Memory B cell (primary cell): ENCODE results near the gene NCMAP.
A peak's percentile ranks its signal among the peaks of the same experiment; 100 is the strongest.
"Not testable (repeated sequence)": the region's sequence is repeated elsewhere in the genome, so short reads cannot be mapped to it uniquely, and the experiment has no call there.

Experiments
- ATAC-seq: fragments of 150-1000 bp; cut with Tn5 transposase; 2 replicates; pipeline ENCODE4 v1.10.0; 2021; ENCODE audit warnings: low read depth, mild to moderate bottlenecking, moderate library complexity
- DNase-seq, 2 donors: peaks; one replicate each; pipeline ENCODE4 v3.0.0; 2022; ENCODE audit warnings: low spot score in 2 of 2
- H3K27ac Mint-ChIP-seq: one replicate; pipeline ENCODE4 v1.8.0; 2022; ENCODE audit warnings: mild to moderate bottlenecking, moderate library complexity, mixed read lengths
- H3K27me3 Mint-ChIP-seq: one replicate; pipeline ENCODE4 v1.8.0; 2022; ENCODE audit warnings: mixed read lengths
- H3K36me3 Mint-ChIP-seq: one replicate; pipeline ENCODE4 v1.8.0; 2022; ENCODE audit warnings: mild to moderate bottlenecking, mixed read lengths
- H3K4me1 Mint-ChIP-seq: one replicate; pipeline ENCODE4 v1.8.0; 2022; ENCODE audit warnings: mixed read lengths
- H3K4me3 Mint-ChIP-seq: one replicate; pipeline ENCODE4 v1.8.0; 2022; ENCODE audit warnings: mild to moderate bottlenecking, moderate library complexity, mixed read lengths
- H3K9me3 Mint-ChIP-seq: one replicate; pipeline ENCODE4 v1.8.0; 2022; ENCODE audit warnings: mixed read lengths

Gene NCMAP

GRCh38 chr1:24529292-24529691, 26.6 kb upstream of the NCMAP start:
- H3K27me3 Mint-ChIP-seq, H3K9me3 Mint-ChIP-seq, H3K27ac Mint-ChIP-seq, ATAC-seq, H3K4me3 Mint-ChIP-seq, DNase-seq: not testable (repeated sequence)
- Mint-ChIP-seq H3K36me3 (peaks cover 16% of the 10 kb centered on the region), H3K4me1 (peaks cover 10% of the 10 kb centered on the region)

GRCh38 chr1:24535021-24535424, 20.9 kb upstream of the NCMAP start:
- H3K27ac Mint-ChIP-seq: peak overlapping the region; percentile 94
- DNase-seq (peak; percentile 60 to 64), ATAC-seq (peak; percentile 81)
- H3K36me3 Mint-ChIP-seq: peaks cover 10% of the 10 kb centered on the region
- peak overlapping the region; percentile 88 for H3K4me3 Mint-ChIP-seq
- H3K9me3 Mint-ChIP-seq: no peaks in the 10 kb centered on the region
- no peaks in the 10 kb centered on the region for H3K27me3 Mint-ChIP-seq
- H3K4me1 Mint-ChIP-seq: peaks cover 35% of the 10 kb centered on the region

GRCh38 chr1:24535778-24536177, 20.1 kb upstream of the NCMAP start:
- H3K27ac Mint-ChIP-seq: peak overlapping the region; percentile 94
- no peak for ATAC-seq
- no peak for DNase-seq
- H3K4me3 Mint-ChIP-seq: peak overlapping the region; percentile 80
- H3K36me3 Mint-ChIP-seq: peaks cover 10% of the 10 kb centered on the region
- H3K27me3 Mint-ChIP-seq: no peaks in the 10 kb centered on the region
- H3K9me3 Mint-ChIP-seq: no peaks in the 10 kb centered on the region
- H3K4me1 Mint-ChIP-seq: peaks cover 42% of the 10 kb centered on the region

GRCh38 chr1:24536391-24536840, 19.5 kb upstream of the NCMAP start:
- no peaks in the 10 kb centered on the region for H3K27me3 Mint-ChIP-seq
- H3K36me3 Mint-ChIP-seq: peaks cover 10% of the 10 kb centered on the region
- peaks cover 46% of the 10 kb centered on the region for H3K4me1 Mint-ChIP-seq
- peak; percentile 79 for ATAC-seq
- peak; percentile 51 to 55 for DNase-seq
- H3K9me3 Mint-ChIP-seq: no peaks in the 10 kb centered on the region
- H3K4me3 Mint-ChIP-seq: peak overlapping the region; percentile 80
- H3K27ac Mint-ChIP-seq: peak overlapping the region; percentile 94

GRCh38 chr1:24540051-24540905, 15.6 kb upstream of the NCMAP start:
- Mint-ChIP-seq H3K27me3 (no peaks in the 10 kb centered on the region), H3K4me3 (peak overlapping the region; percentile 69), H3K9me3 (no peaks in the 10 kb centered on the region), H3K36me3 (no peaks in the 10 kb centered on the region), H3K4me1 (peaks cover 40% of the 10 kb centered on the region), H3K27ac (peak overlapping the region; percentile 85)
- DNase-seq (no peak), ATAC-seq (no peak)

- no peak for ATAC-seq
Observed at GRCh38 chr1:24540906-24541710, 14.8 kb upstream of the NCMAP start.

GRCh38 chr1:24541711-24542346, 14.1 kb upstream of the NCMAP start:
- Mint-ChIP-seq H3K36me3 (no peaks in the 10 kb centered on the region), H3K9me3 (no peaks in the 10 kb centered on the region), H3K27me3 (no peaks in the 10 kb centered on the region), H3K4me3 (no peak overlapping the region), H3K4me1 (peaks cover 26% of the 10 kb centered on the region), H3K27ac (no peak overlapping the region)
- DNase-seq: no peak
- ATAC-seq: no peak

More at GRCh38 chr1:24540906-24541710, 14.8 kb upstream of the NCMAP start:
- no peaks in the 10 kb centered on the region for H3K36me3 Mint-ChIP-seq
- no peaks in the 10 kb centered on the region for H3K9me3 Mint-ChIP-seq
- DNase-seq: no peak
- peak overlapping the region; percentile 85 for H3K27ac Mint-ChIP-seq
- H3K4me3 Mint-ChIP-seq: peak overlapping the region; percentile 69
- H3K4me1 Mint-ChIP-seq: peaks cover 33% of the 10 kb centered on the region
- no peaks in the 10 kb centered on the region for H3K27me3 Mint-ChIP-seq

GRCh38 chr1:24544239-24544638, 11.6 kb upstream of the NCMAP start:
- no peak overlapping the region for H3K4me3 Mint-ChIP-seq
- no peaks in the 10 kb centered on the region for H3K9me3 Mint-ChIP-seq
- H3K4me1 Mint-ChIP-seq: peaks cover 32% of the 10 kb centered on the region
- no peaks in the 10 kb centered on the region for H3K27me3 Mint-ChIP-seq
- no peak overlapping the region for H3K27ac Mint-ChIP-seq
- H3K36me3 Mint-ChIP-seq: no peaks in the 10 kb centered on the region
- ATAC-seq (no peak), DNase-seq (no peak)

- H3K36me3 Mint-ChIP-seq: no peaks in the 10 kb centered on the region
- DNase-seq (no peak), ATAC-seq (no peak)
- no peaks in the 10 kb centered on the region for H3K27me3 Mint-ChIP-seq
- peak overlapping the region; percentile 6 for H3K27ac Mint-ChIP-seq
- no peaks in the 10 kb centered on the region for H3K9me3 Mint-ChIP-seq
- no peak overlapping the region for H3K4me3 Mint-ChIP-seq
- peaks cover 18% of the 10 kb centered on the region for H3K4me1 Mint-ChIP-seq
Observed at GRCh38 chr1:24545662-24546061, 10.2 kb upstream of the NCMAP start.

- Mint-ChIP-seq H3K9me3 (no peaks in the 10 kb centered on the region), H3K4me3 (no peak overlapping the region), H3K27me3 (no peaks in the 10 kb centered on the region), H3K4me1 (peaks cover 13% of the 10 kb centered on the region), H3K27ac (no peak overlapping the region), H3K36me3 (no peaks in the 10 kb centered on the region)
- DNase-seq: no peak
- no peak for ATAC-seq
Observed at GRCh38 chr1:24547195-24547594, 8.7 kb upstream of the NCMAP start.

- ATAC-seq: no peak
- Mint-ChIP-seq H3K36me3 (no peaks in the 10 kb centered on the region), H3K27ac (peak overlapping the region; percentile 20), H3K4me1 (peaks cover 13% of the 10 kb centered on the region), H3K9me3 (no peaks in the 10 kb centered on the region), H3K27me3 (no peaks in the 10 kb centered on the region), H3K4me3 (peak overlapping the region; percentile 1)
- DNase-seq: no peak
Observed at GRCh38 chr1:24548070-24548469, 7.8 kb upstream of the NCMAP start.

- ATAC-seq, H3K27ac Mint-ChIP-seq, H3K27me3 Mint-ChIP-seq, H3K9me3 Mint-ChIP-seq, H3K36me3 Mint-ChIP-seq, H3K4me3 Mint-ChIP-seq, DNase-seq: not testable (repeated sequence)
- H3K4me1 Mint-ChIP-seq: peaks cover 13% of the 10 kb centered on the region
Observed at GRCh38 chr1:24549210-24549609, 6.7 kb upstream of the NCMAP start.

- DNase-seq (no peak), ATAC-seq (no peak)
- H3K27me3 Mint-ChIP-seq: peaks cover 2% of the 10 kb centered on the region
- no peak overlapping the region for H3K27ac Mint-ChIP-seq
- H3K9me3 Mint-ChIP-seq: no peaks in the 10 kb centered on the region
- no peak overlapping the region for H3K4me3 Mint-ChIP-seq
- peaks cover 14% of the 10 kb centered on the region for H3K4me1 Mint-ChIP-seq
- no peaks in the 10 kb centered on the region for H3K36me3 Mint-ChIP-seq
Observed at GRCh38 chr1:24551290-24551959, 4.5 kb upstream of the NCMAP start.
